Loucy (cell line): ENCODE measurements around the gene CHDH.

Experiments
- H2AFZ ChIP-seq: fragments of 200-600 bp; sonication (generic); 2 replicates; pipeline ENCODE4 v1.6.0; 2016; ENCODE audit warnings: antibody characterized with exemption, mild to moderate bottlenecking, low read length, moderate library complexity
- H3F3A ChIP-seq: fragments of 200-600 bp; 2 replicates; pipeline ENCODE4 v1.6.0; 2016; ENCODE audit warnings: antibody characterized with exemption, low read depth, mild to moderate bottlenecking
- H3K27me3 ChIP-seq: fragments of 200-600 bp; sonication (generic); 2 replicates; pipeline ENCODE4 v1.6.1; 2014; ENCODE audit warnings: low read length, mild to moderate bottlenecking; ENCODE audit not compliant: insufficient read depth, poor library complexity, severe bottlenecking
- H3K36me3 ChIP-seq: fragments of 200-600 bp; sonication (generic); 2 replicates; pipeline ENCODE4 v1.6.1; 2016; ENCODE audit warnings: low read length; ENCODE audit not compliant: insufficient read depth
- H3K4me1 ChIP-seq: fragments of 200-600 bp; sonication (generic); 2 replicates; pipeline ENCODE4 v1.5.1; 2014; ENCODE audit warnings: low read length, mild to moderate bottlenecking; ENCODE audit not compliant: insufficient read depth, poor library complexity, severe bottlenecking
- H3K4me2 ChIP-seq: fragments of 200-600 bp; sonication (generic); 2 replicates; pipeline ENCODE4 v1.6.0; 2014; ENCODE audit warnings: antibody characterized with exemption, low read length, low read depth, mild to moderate bottlenecking; ENCODE audit not compliant: poor library complexity, severe bottlenecking
- H3K4me3 ChIP-seq: fragments of 200-600 bp; sonication (generic); 2 replicates; pipeline ENCODE4 v1.5.1; 2014; ENCODE audit warnings: low read length, mild to moderate bottlenecking, mixed read lengths; ENCODE audit not compliant: poor library complexity, severe bottlenecking
- H3K79me2 ChIP-seq: fragments of 200-600 bp; sonication (generic); 2 replicates; pipeline ENCODE4 v1.6.1; 2014; ENCODE audit warnings: low read length; ENCODE audit not compliant: insufficient read depth
- H3K9ac ChIP-seq: fragments of 200-600 bp; sonication (generic); 2 replicates; pipeline ENCODE4 v1.6.0; 2014; ENCODE audit warnings: mild to moderate bottlenecking, low read depth, low read length, moderate library complexity; ENCODE audit not compliant: poor library complexity, severe bottlenecking
- H3K9me2 ChIP-seq: fragments of 200-600 bp; sonication (generic); replicated peaks from 2 replicates; pipeline ENCODE4 v1.6.1; 2016; ENCODE audit warnings: low read depth, low read length, mixed read lengths
- H3K9me3 ChIP-seq: fragments of 200-600 bp; sonication (generic); 2 replicates; pipeline ENCODE4 v1.6.1; 2014; ENCODE audit warnings: mild to moderate bottlenecking, antibody characterized with exemption, low read length, low read depth; ENCODE audit not compliant: insufficient read depth
- H4K20me1 ChIP-seq: fragments of 200-600 bp; sonication (generic); 2 replicates; pipeline ENCODE4 v1.6.0; 2014; ENCODE audit warnings: antibody characterized with exemption, low read length, mild to moderate bottlenecking; ENCODE audit not compliant: insufficient read depth, poor library complexity, severe bottlenecking
- EZH2phosphoT487 ChIP-seq: fragments of 200-600 bp; IDR thresholded peaks from 2 replicates; pipeline ENCODE4 v1.6.1; 2018; ENCODE audit warnings: antibody characterized with exemption, mild to moderate bottlenecking, moderate library complexity, borderline replicate concordance
- TF ChIP-seq, protein P1 (sequence below): fragments of 200-600 bp; sonication (generic); conservative IDR thresholded peaks from 2 replicates; pipeline ENCODE4 v1.5.1; 2014; ENCODE audit warnings: mild to moderate bottlenecking, antibody characterized with exemption, low read length

CHDH gene

DNA sequence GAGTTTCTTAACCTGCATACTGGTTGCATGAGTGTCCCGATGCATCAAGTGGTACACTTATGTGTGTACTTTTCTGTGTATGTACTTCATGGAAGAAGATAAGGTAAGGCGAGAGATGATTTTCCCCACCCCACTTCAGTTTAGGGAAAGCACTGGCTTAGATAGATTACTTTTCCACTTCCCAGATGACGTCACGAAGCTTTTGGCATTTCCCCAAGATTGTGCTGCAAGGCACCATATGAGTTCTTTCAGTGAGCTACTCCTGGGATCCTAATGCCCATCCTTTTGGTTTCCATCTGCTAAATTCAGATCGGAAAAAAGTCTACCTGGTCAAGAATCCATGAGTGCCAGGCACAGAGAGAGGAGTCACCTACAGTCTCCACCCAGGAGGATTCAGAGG is 4.7 kb upstream of the CHDH start:
- Histone ChIP-seq H4K20me1 (no peaks in the 10 kb centered on the region), H3K4me3 (no peak overlapping the region), H3K4me2 (no peak overlapping the region), H3K79me2 (no peaks in the 10 kb centered on the region), H3K9me2 (no peaks in the 10 kb centered on the region), H2AFZ (no peak overlapping the region), H3K9me3 (no peaks in the 10 kb centered on the region), H3K36me3 (no peaks in the 10 kb centered on the region), H3F3A (no peaks in the 10 kb centered on the region), H3K27me3 (no peaks in the 10 kb centered on the region), H3K9ac (no peak overlapping the region), H3K4me1 (no peaks in the 10 kb centered on the region)
- TF ChIP-seq EZH2phosphoT487, result no peak
- TF ChIP-seq, protein P1, sequence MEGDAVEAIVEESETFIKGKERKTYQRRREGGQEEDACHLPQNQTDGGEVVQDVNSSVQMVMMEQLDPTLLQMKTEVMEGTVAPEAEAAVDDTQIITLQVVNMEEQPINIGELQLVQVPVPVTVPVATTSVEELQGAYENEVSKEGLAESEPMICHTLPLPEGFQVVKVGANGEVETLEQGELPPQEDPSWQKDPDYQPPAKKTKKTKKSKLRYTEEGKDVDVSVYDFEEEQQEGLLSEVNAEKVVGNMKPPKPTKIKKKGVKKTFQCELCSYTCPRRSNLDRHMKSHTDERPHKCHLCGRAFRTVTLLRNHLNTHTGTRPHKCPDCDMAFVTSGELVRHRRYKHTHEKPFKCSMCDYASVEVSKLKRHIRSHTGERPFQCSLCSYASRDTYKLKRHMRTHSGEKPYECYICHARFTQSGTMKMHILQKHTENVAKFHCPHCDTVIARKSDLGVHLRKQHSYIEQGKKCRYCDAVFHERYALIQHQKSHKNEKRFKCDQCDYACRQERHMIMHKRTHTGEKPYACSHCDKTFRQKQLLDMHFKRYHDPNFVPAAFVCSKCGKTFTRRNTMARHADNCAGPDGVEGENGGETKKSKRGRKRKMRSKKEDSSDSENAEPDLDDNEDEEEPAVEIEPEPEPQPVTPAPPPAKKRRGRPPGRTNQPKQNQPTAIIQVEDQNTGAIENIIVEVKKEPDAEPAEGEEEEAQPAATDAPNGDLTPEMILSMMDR, result no peak

DNA sequence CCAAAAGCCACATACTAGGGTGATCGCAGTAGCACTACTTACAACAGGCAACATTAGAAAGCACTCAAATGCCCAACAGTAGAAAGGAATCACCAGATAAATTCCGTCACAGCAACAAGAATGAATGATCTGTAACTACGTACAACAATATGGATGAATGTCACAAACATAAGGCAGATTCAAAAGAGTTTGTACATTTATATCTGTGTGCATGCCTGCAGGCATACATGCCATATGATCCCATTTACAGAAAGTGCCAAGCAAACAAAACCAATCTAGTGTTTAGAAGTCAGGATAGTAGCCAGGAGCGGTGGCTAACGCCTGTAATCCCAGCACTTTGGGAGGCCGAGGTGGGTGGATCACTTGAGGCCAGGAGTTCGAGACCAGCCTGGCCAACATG is 3.7 kb upstream of the CHDH start:
- TF ChIP-seq, protein P1, result no peak
- no peak for TF ChIP-seq EZH2phosphoT487
- H3K4me3 ChIP-seq, result no peak overlapping the region
- no peaks in the 10 kb centered on the region for H4K20me1 ChIP-seq
- H3K4me2 ChIP-seq, result no peak overlapping the region
- no peaks in the 10 kb centered on the region for H3F3A ChIP-seq
- H3K36me3 ChIP-seq, result no peaks in the 10 kb centered on the region
- H3K4me1 ChIP-seq, result no peaks in the 10 kb centered on the region
- H3K9ac ChIP-seq, result no peak overlapping the region
- H3K27me3 ChIP-seq, result no peaks in the 10 kb centered on the region
- H3K9me2 ChIP-seq, result no peaks in the 10 kb centered on the region
- H3K9me3 ChIP-seq, result no peaks in the 10 kb centered on the region
- H2AFZ ChIP-seq, result no peak overlapping the region
- no peaks in the 10 kb centered on the region for H3K79me2 ChIP-seq

DNA sequence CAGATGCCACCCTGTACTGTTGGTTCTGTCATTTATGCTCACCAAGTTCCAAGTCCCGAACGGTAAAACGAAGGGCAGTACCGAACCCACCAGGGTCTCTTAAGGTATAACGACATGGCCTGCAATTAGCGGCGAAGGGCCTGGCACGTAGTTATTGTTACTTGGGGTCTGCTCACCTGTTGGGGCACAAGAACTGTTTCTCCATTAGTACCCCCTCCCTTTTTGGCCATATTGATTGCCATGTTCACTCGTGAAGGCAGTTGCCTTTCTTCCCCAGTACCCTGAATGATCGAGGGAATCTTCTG is 584 bp upstream of the CHDH start:
- no peaks in the 10 kb centered on the region for H3K79me2 ChIP-seq
- no peak overlapping the region for H3K9ac ChIP-seq
- no peaks in the 10 kb centered on the region for H3K9me3 ChIP-seq
- TF ChIP-seq, protein P1, result no peak
- no peak for TF ChIP-seq EZH2phosphoT487
- H3K4me1 ChIP-seq, result no peaks in the 10 kb centered on the region
- H3K4me2 ChIP-seq, result no peak overlapping the region
- H3F3A ChIP-seq, result no peaks in the 10 kb centered on the region
- H3K9me2 ChIP-seq, result no peaks in the 10 kb centered on the region
- H3K36me3 ChIP-seq, result no peaks in the 10 kb centered on the region
- no peaks in the 10 kb centered on the region for H3K27me3 ChIP-seq
- H4K20me1 ChIP-seq, result no peaks in the 10 kb centered on the region
- no peak overlapping the region for H3K4me3 ChIP-seq
- no peak overlapping the region for H2AFZ ChIP-seq

DNA sequence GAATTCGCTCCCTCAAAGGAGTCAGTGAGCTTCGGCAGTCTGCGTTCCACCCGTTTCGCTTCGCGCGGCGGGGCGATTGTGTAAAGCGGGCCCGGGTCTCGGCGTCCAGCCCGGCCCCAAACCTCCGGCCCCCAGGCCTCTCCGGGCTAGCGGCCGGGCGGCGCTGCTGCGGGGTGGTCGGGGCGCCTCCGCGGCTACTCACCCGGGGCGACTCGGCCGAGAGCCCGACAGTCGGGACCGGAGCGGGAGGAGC is 412 bp downstream of the CHDH start:
- Histone ChIP-seq H3K9me3 (no peaks in the 10 kb centered on the region), H3K79me2 (no peaks in the 10 kb centered on the region), H3F3A (no peaks in the 10 kb centered on the region), H3K9me2 (no peaks in the 10 kb centered on the region), H3K4me1 (no peaks in the 10 kb centered on the region), H3K36me3 (no peaks in the 10 kb centered on the region), H4K20me1 (no peaks in the 10 kb centered on the region), H3K9ac (no peak overlapping the region), H3K4me2 (no peak overlapping the region), H2AFZ (no peak overlapping the region), H3K4me3 (no peak overlapping the region), H3K27me3 (no peaks in the 10 kb centered on the region)
- TF ChIP-seq, protein P1, result no peak
- no peak for TF ChIP-seq EZH2phosphoT487
